Ascending aorta (tissue), 2 donors: ENCODE data around the gene GPX7. TPM values are rescaled to one million over a fixed set of nuclear protein-coding genes. Genes with fewer than 3 reads are reported as not detected.

Experiments
- DNase-seq, 2 donors: peaks; one replicate each; pipeline ENCODE4 v3.0.0-alpha.2; 2019; ENCODE audit warnings: low spot score in 2 of 2
- H3K27ac ChIP-seq, 2 donors: fragments of 200-600 bp; sonication (generic); one replicate each; pipeline ENCODE4 v1.5.1; 2016 to 2017; ENCODE audit warnings: mild to moderate bottlenecking in 1 of 2
- H3K27me3 ChIP-seq: fragments of 200-600 bp; sonication (generic); one replicate; pipeline ENCODE4 v1.5.1; 2017
- H3K36me3 ChIP-seq, 2 donors: fragments of 200-600 bp; sonication (generic); one replicate each; pipeline ENCODE4 v1.5.1; 2016
- H3K4me1 ChIP-seq, 2 donors: fragments of 200-600 bp; sonication (generic); one replicate each; pipeline ENCODE4 v1.5.1; 2016 to 2017; ENCODE audit warnings: mild to moderate bottlenecking in 1 of 2
- H3K4me3 ChIP-seq, 2 donors: fragments of 200-600 bp; sonication (generic); one replicate each; pipeline ENCODE4 v1.5.1; 2016 to 2017; ENCODE audit warnings: mild to moderate bottlenecking in 1 of 2
- H3K9me3 ChIP-seq, 2 donors: fragments of 200-600 bp; sonication (generic); one replicate each; pipeline ENCODE4 v1.5.1; 2016
- CTCF ChIP-seq, 3 experiments: fragments of 200-600 bp in 2 of 3; fragments of 450-650 bp in 1 of 3; sonication (generic) in 2 of 3; IDR thresholded peaks; one replicate each; pipeline ENCODE4 v1.5.1; 2016 to 2019; ENCODE audit warnings: antibody characterized with exemption in 3 of 3, mild to moderate bottlenecking in 1 of 3, moderate library complexity in 1 of 3
- intact Hi-C: fragments of 100-400 bp; cut with DNase I; formaldehyde crosslinking; loops from one replicate; pipeline ENCODE4 v1.15.1; 2023
- total RNA-seq: library from RNA; depleted of rRNA; stranded (reverse); fragments of >200 nt; gene quantifications from one replicate; pipeline ENCODE4 v1.1.0, GENCODE V29; 2016

The GPX7 gene
- total RNA-seq, 1 donor from 2014 or later = 6.3 TPM

- Histone ChIP-seq H3K36me3 (no peaks in the 10 kb centered on the region), H3K4me3 (no peak overlapping the region), H3K27ac (no peak overlapping the region), H3K27me3 (no peaks in the 10 kb centered on the region), H3K4me1 (peaks cover 2 to 4% of the 10 kb centered on the region in 2 donors), H3K9me3 (no peaks in the 10 kb centered on the region)
- no peak for TF ChIP-seq CTCF (IDR thresholded peaks at IDR 0.05)
- no peak for DNase-seq
- intact Hi-C loops = no loop called here
Measured at GRCh38 chr1:52634111-52634510, 31.9 kb downstream of the GPX7 start.

GRCh38 chr1:52635321-52636089 is 33.3 kb downstream of the GPX7 start:
- TF ChIP-seq CTCF (IDR thresholded peaks at IDR 0.05) = no peak
- H3K9me3 ChIP-seq = no peaks in the 10 kb centered on the region
- H3K36me3 ChIP-seq = no peaks in the 10 kb centered on the region
- H3K4me1 ChIP-seq = peaks cover 2 to 4% of the 10 kb centered on the region in 2 donors
- no peaks in the 10 kb centered on the region for H3K27me3 ChIP-seq
- H3K4me3 ChIP-seq = no peak overlapping the region
- intact Hi-C loops = no loop called here
- no peak overlapping the region for H3K27ac ChIP-seq
- no peak for DNase-seq

- H3K27me3 ChIP-seq = no peaks in the 10 kb centered on the region
- H3K36me3 ChIP-seq = no peaks in the 10 kb centered on the region
- peaks cover 2 to 4% of the 10 kb centered on the region in 2 donors for H3K4me1 ChIP-seq
- intact Hi-C loops = no loop called here
- no peaks in the 10 kb centered on the region for H3K9me3 ChIP-seq
- H3K27ac ChIP-seq = no peak overlapping the region
- DNase-seq = no peak
- H3K4me3 ChIP-seq = no peak overlapping the region
- TF ChIP-seq CTCF (IDR thresholded peaks at IDR 0.05) = no peak
Measured at GRCh38 chr1:52636721-52637695, 34.8 kb downstream of the GPX7 start.

- intact Hi-C loops = no loop called here
- H3K36me3 ChIP-seq = no peaks in the 10 kb centered on the region
- H3K9me3 ChIP-seq = no peaks in the 10 kb centered on the region
- TF ChIP-seq CTCF (IDR thresholded peaks at IDR 0.05) = no peak
- no peaks in the 10 kb centered on the region for H3K27me3 ChIP-seq
- no peak for DNase-seq
- H3K4me1 ChIP-seq = peaks cover 0 to 4% of the 10 kb centered on the region in 2 donors
- H3K27ac ChIP-seq = no peak overlapping the region
- H3K4me3 ChIP-seq = no peak overlapping the region
Measured at GRCh38 chr1:52637946-52638345, 35.8 kb downstream of the GPX7 start.

GRCh38 chr1:52640697-52641096 is 38.5 kb downstream of the GPX7 start:
- no peak for TF ChIP-seq CTCF (IDR thresholded peaks at IDR 0.05)
- no peaks in the 10 kb centered on the region for H3K4me1 ChIP-seq
- intact Hi-C loops = no loop called here
- H3K27ac ChIP-seq = no peak overlapping the region
- no peaks in the 10 kb centered on the region for H3K36me3 ChIP-seq
- no peaks in the 10 kb centered on the region for H3K9me3 ChIP-seq
- H3K27me3 ChIP-seq = no peaks in the 10 kb centered on the region
- H3K4me3 ChIP-seq = no peak overlapping the region
- DNase-seq = no peak
